ENCODE data around the gene SAMD9L. TPM values are rescaled to one million over a fixed set of nuclear protein-coding genes. Genes with fewer than 3 reads are reported as not detected.
"Not testable (repeated sequence)": the region's sequence is repeated elsewhere in the genome, so short reads cannot be mapped to it uniquely, and the experiment has no call there.

SAMD9L gene
- total RNA-seq, 1 donor from 2014 or later: 96.4 TPM

GRCh38 chr7:93146472-93147141 is 1.6 kb downstream of the SAMD9L start:
- intact Hi-C loops (cut with micrococcal nuclease): loop anchor here (1.0 to 2.0 kb wide), 5 partner anchors 18 to 86 kb away; partner anchors contain the start of gene VPS50

- intact Hi-C loops (cut with micrococcal nuclease): loop anchor here (2.0 kb wide), 2 partner anchors 19 to 35 kb away; no protein-coding TSS in a partner anchor
Observed at GRCh38 chr7:93146036-93146435, 2.1 kb downstream of the SAMD9L start.

GRCh38 chr7:93145354-93145753 is 2.8 kb downstream of the SAMD9L start:
- intact Hi-C loops (cut with micrococcal nuclease): no loop called here

GRCh38 chr7:93142127-93142526 is 6.1 kb downstream of the SAMD9L start:
- intact Hi-C loops (cut with micrococcal nuclease): no loop called here

GRCh38 chr7:93140582-93141191 is 7.5 kb downstream of the SAMD9L start:
- intact Hi-C loops (cut with micrococcal nuclease): no loop called here

DNA sequence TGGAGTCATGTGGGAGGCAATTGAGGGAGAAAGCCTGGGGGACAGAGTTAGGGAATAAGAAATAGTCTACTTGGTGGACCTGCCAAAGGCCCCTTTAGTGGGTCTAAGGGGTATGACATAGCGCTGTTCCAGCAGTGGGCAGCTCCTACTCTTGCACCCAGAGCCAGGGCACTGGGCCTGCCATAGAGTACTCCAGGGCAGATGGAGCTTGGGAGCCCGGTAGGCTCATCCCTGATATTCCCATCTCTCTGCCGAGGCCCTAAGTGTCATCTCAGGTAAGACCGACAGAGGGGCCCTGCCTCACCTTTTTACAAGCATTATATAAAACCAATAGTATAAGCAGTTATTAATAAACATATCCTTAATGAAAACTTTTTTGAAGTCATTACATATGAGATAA is 9.6 kb downstream of the SAMD9L start:
- intact Hi-C loops (cut with micrococcal nuclease): no loop called here

DNA sequence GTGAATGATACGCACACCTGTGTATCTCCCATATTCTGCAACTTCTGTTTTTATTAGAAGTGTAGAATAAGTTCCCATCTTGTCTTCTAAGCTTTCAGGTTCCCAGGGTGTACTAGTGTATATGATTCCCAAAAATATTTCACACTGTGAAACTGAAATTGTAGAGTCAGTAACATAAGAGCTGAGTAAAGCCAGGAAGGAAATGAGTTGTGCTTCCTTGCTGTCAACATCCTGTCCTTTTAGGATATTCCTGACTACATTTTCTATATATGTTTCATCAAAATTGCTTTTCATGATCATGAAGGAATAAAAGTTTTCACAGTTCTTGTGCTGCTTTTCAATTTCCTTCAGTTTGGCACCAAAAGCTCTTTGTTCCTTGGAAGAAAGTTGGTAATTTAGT is 15.2 kb downstream of the SAMD9L start:
- intact Hi-C loops (cut with micrococcal nuclease): no loop called here

- intact Hi-C loops (cut with micrococcal nuclease): no loop called here
Observed at GRCh38 chr7:93132216-93132615, 16.0 kb downstream of the SAMD9L start.

DNA sequence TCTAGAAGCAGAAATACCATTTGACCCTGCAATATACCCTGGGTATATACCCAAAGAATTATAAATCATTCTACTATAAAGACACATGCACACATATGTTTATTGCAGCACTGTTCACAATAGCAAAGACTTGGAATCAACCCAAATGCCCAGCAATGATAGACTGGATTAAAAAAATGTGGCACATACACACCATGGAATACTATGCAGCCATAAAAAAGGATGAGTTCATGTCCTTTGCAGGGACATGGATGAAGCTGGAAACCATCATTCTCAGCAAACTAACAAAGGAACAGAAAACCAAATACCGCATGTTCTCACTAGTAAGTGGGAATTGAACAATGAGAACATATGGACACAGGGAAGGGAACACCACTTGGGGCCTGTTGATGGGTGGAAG is 21.2 kb downstream of the SAMD9L start:
- intact Hi-C loops (cut with micrococcal nuclease): not testable (repeated sequence)

- intact Hi-C loops (cut with micrococcal nuclease): not testable (repeated sequence)
Observed at GRCh38 chr7:93123532-93123931, 24.7 kb downstream of the SAMD9L start.

DNA sequence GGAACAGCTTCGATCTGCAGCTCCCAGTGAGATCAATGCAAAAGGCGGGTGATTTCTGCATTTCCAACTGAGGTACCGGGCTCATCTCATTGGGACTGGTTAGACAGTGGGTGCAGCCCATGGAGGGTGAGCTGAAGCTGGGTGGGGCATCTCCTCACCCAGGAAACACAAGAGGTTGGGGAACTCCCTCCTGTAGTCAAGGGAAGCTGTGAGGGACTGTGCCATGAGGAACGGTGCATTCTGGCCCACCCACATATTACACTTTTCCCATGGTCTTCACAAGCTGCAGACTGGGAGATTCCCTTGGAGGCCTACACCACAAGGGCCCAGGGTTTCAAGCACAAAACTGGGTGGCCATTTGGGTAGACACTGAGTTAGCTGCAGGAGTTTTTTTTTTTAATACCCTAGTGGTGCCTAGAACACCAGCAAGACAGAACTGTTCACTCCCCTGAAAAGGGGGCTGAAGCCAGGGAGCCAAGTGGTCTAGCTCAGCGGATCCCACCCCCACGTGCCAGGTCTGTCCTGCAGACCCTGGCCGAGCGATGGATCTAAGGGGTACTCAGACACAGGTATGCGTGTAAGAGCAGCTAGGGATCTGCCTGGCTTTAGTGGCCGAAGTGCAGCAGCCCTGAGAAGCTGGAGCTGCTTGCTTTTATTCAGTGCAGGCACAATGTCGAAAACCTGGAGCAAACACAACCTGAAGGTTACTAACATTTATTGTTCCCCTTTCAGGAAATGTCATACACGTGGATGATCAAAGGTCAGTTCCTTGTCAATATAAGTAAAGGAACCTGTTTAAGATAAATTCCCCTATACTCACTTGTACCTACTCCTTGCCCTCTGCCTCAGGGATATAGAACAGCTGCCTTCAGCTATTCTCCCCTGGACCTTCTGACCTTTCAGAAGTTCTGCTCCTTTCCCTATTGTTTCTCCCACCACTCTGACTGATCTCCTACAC is 27.3 kb downstream of the SAMD9L start:
- intact Hi-C loops (cut with micrococcal nuclease): no loop called here

DNA sequence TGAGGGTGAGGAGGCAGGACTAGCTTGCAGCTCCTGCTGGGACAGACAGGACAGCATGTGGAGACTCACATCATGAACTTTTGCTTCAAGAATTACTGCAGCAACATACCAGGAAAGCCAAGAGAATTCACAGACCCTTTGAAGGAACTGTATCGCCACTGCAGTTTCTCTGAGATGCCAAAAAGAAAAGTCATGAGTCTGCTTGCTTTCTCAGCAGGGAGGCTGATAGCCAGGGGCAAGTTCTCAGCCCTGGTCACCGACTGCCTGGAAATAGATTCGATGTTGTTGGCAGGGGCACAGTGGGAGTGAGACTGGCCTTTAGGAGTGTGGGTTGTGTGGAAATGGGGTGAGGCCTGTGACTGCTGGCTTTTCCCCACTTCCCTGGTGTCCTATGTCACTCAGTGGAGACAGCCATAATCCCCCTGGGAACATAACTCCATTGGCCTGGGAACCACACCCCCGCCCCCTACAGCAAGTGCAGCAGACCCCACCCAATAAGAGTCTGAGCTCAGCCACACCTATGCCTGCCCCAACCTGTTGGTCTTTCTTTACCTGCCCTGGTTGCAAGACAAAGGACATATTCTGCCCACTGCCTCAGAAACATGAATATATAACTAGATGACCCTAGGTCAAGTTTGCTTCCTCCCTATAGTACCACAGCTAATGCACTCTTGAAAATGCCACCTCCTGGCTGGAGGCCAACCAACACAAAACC is 28.8 kb downstream of the SAMD9L start:
- intact Hi-C loops (cut with micrococcal nuclease): loop anchor here (5.0 to 10.0 kb wide), 4 partner anchors 282 to 985 kb away; partner anchors contain the start of genes CDK6 and CYP51A1

DNA sequence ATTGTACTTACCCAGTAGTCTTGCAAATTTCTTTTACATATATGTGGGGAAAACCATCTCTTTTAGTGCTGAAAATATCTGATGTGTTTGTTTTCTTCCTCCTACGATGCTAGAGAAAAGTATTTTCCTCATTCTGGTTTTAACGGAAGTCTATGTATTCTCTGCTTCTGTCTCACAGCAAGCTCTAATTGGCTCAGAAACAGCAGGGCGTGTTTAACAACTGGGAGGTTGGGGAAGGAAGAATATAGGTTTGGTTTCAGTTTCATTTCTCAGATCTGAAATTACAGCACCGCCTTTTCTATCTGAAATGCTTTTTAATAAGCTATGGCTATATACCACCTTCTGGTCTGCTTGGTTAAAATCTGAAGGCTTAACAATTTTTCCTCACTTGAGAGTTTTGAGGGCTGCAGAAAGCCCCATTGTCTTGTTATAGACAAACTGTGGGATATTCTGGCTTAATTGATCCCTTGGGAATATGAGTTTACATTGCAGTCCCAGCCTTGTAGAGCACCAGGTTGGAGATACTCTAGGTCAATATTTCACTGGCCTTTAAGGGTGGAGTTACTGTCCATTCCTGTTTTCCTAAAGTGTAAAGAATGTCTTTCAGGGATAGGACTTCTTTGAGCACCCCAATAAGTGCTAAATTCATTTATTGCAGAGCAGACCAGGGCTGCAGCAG is 30.2 kb downstream of the SAMD9L start, which contains the start of gene SAMD9:
SAMD9 (minus strand) TSS at position 128 of the 679 bp plus-strand sequence. CDS start 11,882 bp downstream, outside the sequence.
- intact Hi-C loops (cut with micrococcal nuclease): loop anchor here (1.0 to 10.0 kb wide), 11 partner anchors 29 to 983 kb away; partner anchors contain the start of genes CDK6, CYP51A1, FAM133B and PEX1

- intact Hi-C loops (cut with micrococcal nuclease): loop anchor here (2.0 to 10.0 kb wide), 5 partner anchors 213 to 983 kb away; partner anchors contain the start of genes CDK6 and CYP51A1
Observed at GRCh38 chr7:93117327-93117726, 30.9 kb downstream of the SAMD9L start.

DNA sequence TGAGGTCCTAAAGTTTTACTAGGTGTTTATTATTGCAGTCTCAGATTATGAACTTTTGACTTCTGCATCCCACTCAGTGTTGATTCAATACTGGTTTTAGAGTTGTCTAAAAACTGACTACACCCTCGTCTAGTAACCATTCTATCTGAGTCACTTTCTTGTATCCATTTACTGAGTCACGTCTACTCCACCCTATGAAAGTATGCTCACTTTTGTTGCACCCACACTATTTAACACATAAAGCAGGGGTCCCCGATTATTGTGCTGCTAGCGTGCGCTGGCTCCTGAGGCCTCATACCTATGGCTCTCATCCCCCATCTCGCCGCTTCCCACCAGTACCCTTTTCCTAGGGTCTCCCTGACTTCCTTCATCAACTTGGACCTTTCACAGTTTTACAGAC is 32.4 kb downstream of the SAMD9L start:
- intact Hi-C loops (cut with micrococcal nuclease): loop anchor here (2.0 to 10.0 kb wide), 5 partner anchors 211 to 981 kb away; partner anchors contain the start of genes CDK6 and CYP51A1

GRCh38 chr7:93108003-93108402 is 40.2 kb downstream of the SAMD9L start:
- intact Hi-C loops (cut with micrococcal nuclease): no loop called here

DNA sequence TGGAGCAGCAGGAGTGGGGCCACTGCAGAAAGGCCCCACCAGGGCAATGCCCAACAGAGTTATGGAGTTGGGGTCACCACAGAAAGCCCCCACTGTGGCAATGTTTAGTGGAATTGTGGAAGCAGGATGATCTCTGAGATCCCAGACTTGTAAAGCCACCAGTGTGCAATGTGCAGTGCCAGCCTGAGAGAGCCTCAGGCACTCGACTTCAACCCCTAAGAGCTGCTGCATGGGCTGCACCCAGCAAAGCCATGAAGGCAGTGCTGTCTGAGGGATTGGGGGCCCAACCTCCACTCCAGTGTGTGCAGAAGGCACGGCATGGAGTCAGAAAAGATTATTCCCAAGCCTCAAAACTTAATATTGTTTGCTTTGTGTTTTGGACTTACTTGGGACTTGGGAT is 50.8 kb downstream of the SAMD9L start:
- intact Hi-C loops (cut with micrococcal nuclease): no loop called here

GRCh38 chr7:93092757-93093370 is 55.3 kb downstream of the SAMD9L start:
- intact Hi-C loops (cut with micrococcal nuclease): loop anchor here (1.0 kb wide), 1 partner anchor 135 kb away; no protein-coding TSS in a partner anchor
